Heart right ventricle (tissue), 16 donors: ENCODE results near the gene AKNA. TPM values are rescaled to one million over a fixed set of nuclear protein-coding genes. Genes with fewer than 3 reads are reported as not detected.

ENCODE experiments used
- ATAC-seq, 8 donors: fragments of 200-7000 bp; cut with Tn5 transposase; one replicate each; pipeline ENCODE4 v1.9.1; 2020; ENCODE audit warnings: mild to moderate bottlenecking in 8 of 8, moderate library complexity in 8 of 8, moderate number of reproducible peaks in 1 of 8
- DNase-seq, 2 donors: peaks; one replicate each; pipeline ENCODE4 v3.0.0-alpha.2; 2020
- H3K27ac ChIP-seq, 10 donors: fragments of 200-600 bp; sonication (generic) in 2 of 10; one replicate each; pipeline versions ENCODE4 v1.5.0 to v1.8.0; 2020 to 2022; ENCODE audit warnings: mild to moderate bottlenecking in 3 of 10
- H3K27me3 ChIP-seq, 7 donors: fragments of 200-600 bp; one replicate each; pipeline ENCODE4 v1.8.0; 2021 to 2022; ENCODE audit warnings: mild to moderate bottlenecking in 2 of 7
- H3K36me3 ChIP-seq, 9 donors: fragments of 200-600 bp; sonication (generic) in 1 of 9; one replicate each; pipeline versions ENCODE4 v1.5.0 to v1.8.0; 2020 to 2022; ENCODE audit warnings: mild to moderate bottlenecking in 2 of 9
- H3K4me1 ChIP-seq, 9 donors: fragments of 200-600 bp; sonication (generic) in 1 of 9; one replicate each; pipeline versions ENCODE4 v1.5.0 to v1.8.0; 2020 to 2022; ENCODE audit warnings: mild to moderate bottlenecking in 4 of 9
- H3K4me3 ChIP-seq, 10 donors: fragments of 200-600 bp; sonication (generic) in 2 of 10; one replicate each; pipeline versions ENCODE4 v1.5.0 to v1.8.0; 2020 to 2022; ENCODE audit warnings: mild to moderate bottlenecking in 7 of 10, moderate library complexity in 2 of 10
- H3K9me3 ChIP-seq, 11 donors: fragments of 200-600 bp in 10 of 11; sonication (generic) in 2 of 11; one replicate each; pipeline versions ENCODE4 v1.5.0 to v1.8.0; 2013 to 2022; ENCODE audit warnings: mild to moderate bottlenecking in 2 of 11, control low read depth in 1 of 11, moderate library complexity in 1 of 11
- WGBS, 2 donors: extraction: QIAGEN DNeasy Blood & Tissue Kit; methylation state at CpG; one replicate each; pipeline ENCODE4 v1.1.7; 2013; ENCODE audit warnings: inconsistent platforms in 1 of 2; 5-methylcytosine and 5-hydroxymethylcytosine counted together
- intact Hi-C, 10 donors: fragments of 100-400 bp; cut with DNase I; formaldehyde crosslinking; loops; one replicate each; pipeline versions ENCODE4 v1.11.1 to v1.14.2; 2022
- polyA plus RNA-seq, 2 donors: library from polyadenylated mRNA; stranded (reverse); fragments of 200-250 nt; gene quantifications; one replicate each; pipeline ENCODE4 v1.2.3, GENCODE V29; 2013
- total RNA-seq, 10 donors: library from RNA; stranded (reverse); fragmentation: NEBNext Ultra II Directional in 3 of 10; extraction: Animal tissue kit (Norgen Biotek cat#: 25700) in 3 of 10; gene quantifications; one replicate each; pipeline versions ENCODE4 v1.2.1 to v1.2.4, GENCODE V29; 2021 to 2023
- TF ChIP-seq, protein P1 (sequence below), 9 donors: fragments of 200-600 bp; sonication (generic) in 2 of 9; IDR thresholded peaks; one replicate each; pipeline versions ENCODE4 v1.5.0 to v1.8.0; 2021 to 2022; ENCODE audit warnings: antibody characterized with exemption in 9 of 9, mild to moderate bottlenecking in 5 of 9, moderate library complexity in 1 of 9
- donor health status: Arrhythmogenic right ventricular cardiomyopathy.
- donor health status: ischemic (EF 13 %, LVEDD 7.1; RV severe dilation, severe dysfunction).
- donor health status: healthy with polysubstance abuse.
- donor health status: DM: no; HTN: yes; CAD: no.
- donor health status: DM: no; HTN: no; CAD: no.
- donor health status: ischemic (EF 25% LVEDD 6.9; RV normal size, moderate dysfunction).
- donor health status: ischemic (EF 25% LVEDD 5.7; RV mildly dilated, moderate dysfunction).
- donor health status: healthy.
- donor health status: DM: yes; HTN: yes; CAD: no.
- donor health status: Ischemic cardiomyopathy.
- donor health status: ischemic (EF 35%, LVEDD 5.7; RV mildly dilated, moderate dysfunction).
- donor health status: nonischemic (EF 11% LVEDD 7.7; RV severe dilation, severe dysfunction).
- donor health status: DM: yes; HTN: yes; CAD: no.
- donor health status: PGD.
- donor health status: ischemic (EF 29% LVEDD 5.4; RV normal size, mild dysfunction).
- donor health status: nonischemic (EF 23%, LVEDD 6.1; RV moderate dilation, normal function).

AKNA gene
- total and polyA plus RNA-seq, 12 donors = 2.7 to 20.5 (median 4.6) TPM

DNA sequence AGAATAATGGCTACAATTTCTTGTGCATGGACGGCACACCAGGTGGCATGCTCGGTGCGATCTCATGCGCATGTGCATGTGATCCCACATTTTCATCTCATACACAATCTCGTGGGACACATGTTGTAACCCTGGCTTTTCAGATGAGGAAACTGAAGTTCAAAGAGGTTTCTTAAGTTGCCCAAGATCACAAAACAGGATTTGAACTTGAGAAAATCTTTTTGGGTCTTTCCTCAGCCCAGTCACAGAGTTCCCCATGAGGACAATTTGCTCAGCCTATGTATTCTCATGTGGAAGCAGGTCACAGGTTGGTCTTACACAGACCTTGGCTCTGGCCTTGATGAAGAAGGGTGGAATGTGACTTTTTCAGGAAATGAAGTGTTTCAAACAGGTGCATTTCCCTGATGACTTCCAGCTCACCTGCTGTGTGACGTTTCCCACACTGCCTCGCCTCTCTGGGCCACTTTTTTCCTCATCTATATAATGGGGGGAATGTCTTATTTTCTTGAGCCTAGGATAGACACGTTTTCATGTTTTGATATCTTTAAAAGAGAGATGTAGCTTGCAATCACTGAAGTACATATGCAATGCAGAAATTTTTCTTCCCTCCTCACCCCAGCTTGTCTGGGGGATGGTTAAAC is 71.9 kb downstream of the AKNA start:
- ATAC-seq = no peak
- 79 to 88% methylated on average over 8 of the region's 8 CpGs for WGBS, 2 donors
- intact Hi-C loops = no loop called here
- Histone ChIP-seq H3K36me3 (peaks cover 0 to 9% (median 0%) of the 10 kb centered on the region in 9 donors), H3K4me3 (no peak overlapping the region), H3K4me1 (peaks cover 0 to 8% (median 0%) of the 10 kb centered on the region in 9 donors), H3K27me3 (peaks cover 0 to 14% (median 4%) of the 10 kb centered on the region in 7 donors), H3K9me3 (peaks cover 0 to 8% (median 0%) of the 10 kb centered on the region in 11 donors), H3K27ac (no peak overlapping the region)
- DNase-seq = no peak
- TF ChIP-seq, protein P1, sequence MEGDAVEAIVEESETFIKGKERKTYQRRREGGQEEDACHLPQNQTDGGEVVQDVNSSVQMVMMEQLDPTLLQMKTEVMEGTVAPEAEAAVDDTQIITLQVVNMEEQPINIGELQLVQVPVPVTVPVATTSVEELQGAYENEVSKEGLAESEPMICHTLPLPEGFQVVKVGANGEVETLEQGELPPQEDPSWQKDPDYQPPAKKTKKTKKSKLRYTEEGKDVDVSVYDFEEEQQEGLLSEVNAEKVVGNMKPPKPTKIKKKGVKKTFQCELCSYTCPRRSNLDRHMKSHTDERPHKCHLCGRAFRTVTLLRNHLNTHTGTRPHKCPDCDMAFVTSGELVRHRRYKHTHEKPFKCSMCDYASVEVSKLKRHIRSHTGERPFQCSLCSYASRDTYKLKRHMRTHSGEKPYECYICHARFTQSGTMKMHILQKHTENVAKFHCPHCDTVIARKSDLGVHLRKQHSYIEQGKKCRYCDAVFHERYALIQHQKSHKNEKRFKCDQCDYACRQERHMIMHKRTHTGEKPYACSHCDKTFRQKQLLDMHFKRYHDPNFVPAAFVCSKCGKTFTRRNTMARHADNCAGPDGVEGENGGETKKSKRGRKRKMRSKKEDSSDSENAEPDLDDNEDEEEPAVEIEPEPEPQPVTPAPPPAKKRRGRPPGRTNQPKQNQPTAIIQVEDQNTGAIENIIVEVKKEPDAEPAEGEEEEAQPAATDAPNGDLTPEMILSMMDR (IDR thresholded peaks at IDR 0.05) = no peak

DNA sequence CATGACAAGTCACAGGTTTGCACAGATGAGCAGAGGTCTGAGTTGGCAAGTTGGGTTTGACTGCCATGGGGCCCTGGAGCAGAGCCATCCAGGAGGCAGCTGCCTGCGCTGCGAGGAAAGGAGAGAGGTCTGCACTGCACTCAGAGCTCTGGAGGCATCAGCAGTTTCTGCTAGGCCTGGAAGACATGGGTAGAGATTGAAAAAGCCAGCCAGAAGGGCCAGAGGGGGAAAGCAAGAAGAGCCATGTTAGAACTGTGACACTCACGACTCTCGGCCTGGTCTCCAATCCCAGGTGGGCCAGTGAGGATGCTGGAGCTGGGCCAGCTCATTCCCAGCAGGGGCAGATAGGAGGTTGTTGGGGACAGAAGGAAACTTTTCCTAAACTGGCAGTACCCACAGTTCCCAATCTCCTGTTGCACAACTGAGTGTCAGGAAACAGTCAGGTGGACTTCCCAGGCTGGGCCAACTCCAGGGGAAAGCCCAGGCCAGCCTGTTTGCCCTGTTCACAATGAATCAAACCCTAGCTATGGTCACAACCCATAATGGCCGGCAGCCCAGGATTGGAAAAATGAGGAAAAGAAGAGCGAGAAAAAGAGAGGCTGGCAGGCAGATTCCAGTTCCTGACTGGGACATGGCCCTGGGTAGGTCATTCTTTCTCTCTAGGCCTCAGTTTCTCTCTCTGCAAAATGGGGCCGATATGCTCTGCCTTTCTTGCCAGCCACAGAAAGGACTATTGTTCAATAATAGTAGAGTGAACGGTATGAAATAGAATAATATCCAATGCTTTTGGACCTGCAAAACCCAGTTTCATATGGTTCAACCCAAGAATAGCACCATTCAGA is 72.7 kb downstream of the AKNA start:
- no peak overlapping the region for H3K4me3 ChIP-seq
- H3K27me3 ChIP-seq = peaks cover 0 to 7% (median under 1%) of the 10 kb centered on the region in 7 donors
- no peak overlapping the region for H3K27ac ChIP-seq
- H3K9me3 ChIP-seq = peaks cover 0 to 8% (median 0%) of the 10 kb centered on the region in 11 donors
- intact Hi-C loops = no loop called here
- no peak for DNase-seq
- 82 to 87% methylated on average over 8 of the region's 8 CpGs for WGBS, 2 donors
- peak in 2 of 8 donors; percentile 26 to 63 for ATAC-seq
- TF ChIP-seq, protein P1 (IDR thresholded peaks at IDR 0.05) = no peak
- peaks cover 0 to 8% (median 0%) of the 10 kb centered on the region in 9 donors for H3K4me1 ChIP-seq
- peaks cover 0 to 9% (median 0%) of the 10 kb centered on the region in 9 donors for H3K36me3 ChIP-seq

DNA sequence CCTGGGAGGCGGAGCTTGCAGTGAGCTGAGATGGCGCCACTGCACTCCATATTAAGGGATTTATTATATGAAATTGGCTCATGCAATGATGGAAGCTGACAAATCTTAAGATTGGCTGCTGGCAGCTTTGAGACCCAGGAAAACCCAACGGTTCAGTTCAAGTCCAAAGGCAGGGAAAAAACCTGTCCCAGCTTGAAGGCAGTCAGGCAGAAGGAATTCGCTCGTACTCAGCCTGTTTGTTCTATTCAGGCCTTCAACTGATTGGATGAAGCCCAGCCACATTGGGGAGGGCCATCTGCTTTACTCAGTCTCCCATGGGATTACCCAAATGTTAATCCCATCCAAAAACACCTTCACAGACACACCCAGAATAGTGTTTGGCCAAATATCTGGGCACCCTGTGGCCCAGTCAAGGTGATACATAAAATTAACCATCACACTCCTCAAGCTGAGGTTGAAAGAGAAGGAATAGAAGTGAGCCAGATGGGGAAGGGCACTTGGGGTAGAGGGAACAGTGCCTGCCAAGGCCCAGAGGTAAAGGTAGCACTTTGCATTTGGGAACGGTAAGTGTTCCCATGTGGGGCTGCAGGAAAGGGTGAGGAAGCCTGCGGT is 73.4 kb downstream of the AKNA start:
- WGBS, 2 donors = 75 to 83% methylated on average over 7 of the region's 7 CpGs
- Histone ChIP-seq H3K9me3 (peaks cover 0 to 8% (median 0%) of the 10 kb centered on the region in 11 donors), H3K27ac (no peak overlapping the region), H3K4me3 (no peak overlapping the region), H3K36me3 (peaks cover 0 to 11% (median 0%) of the 10 kb centered on the region in 9 donors), H3K27me3 (peaks cover 0 to 5% (median 0%) of the 10 kb centered on the region in 7 donors), H3K4me1 (peaks cover 0 to 8% (median 0%) of the 10 kb centered on the region in 9 donors)
- ATAC-seq (peak in 1 of 8 donors; percentile 34), DNase-seq (no peak)
- intact Hi-C loops = no loop called here
- TF ChIP-seq, protein P1 (IDR thresholded peaks at IDR 0.05) = no peak

DNA sequence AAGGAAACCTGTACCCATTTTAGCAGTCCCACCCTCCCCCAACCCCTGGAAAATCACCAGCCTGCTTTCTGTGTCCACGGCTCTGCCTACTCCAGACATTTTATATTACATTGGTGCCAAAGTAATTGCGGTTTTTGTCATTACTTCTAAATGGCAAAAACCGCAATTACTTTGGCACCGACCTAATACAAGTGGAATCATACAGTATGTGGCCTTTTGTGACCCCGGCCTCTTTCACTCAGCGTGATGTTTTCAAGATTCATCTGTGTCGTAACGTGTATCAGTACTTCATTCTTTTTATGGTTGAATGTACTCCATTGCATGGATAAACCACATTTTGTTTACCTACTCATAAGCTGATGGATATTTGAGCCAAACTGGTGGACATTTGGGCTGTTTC is 74.6 kb downstream of the AKNA start:
- TF ChIP-seq, protein P1 (IDR thresholded peaks at IDR 0.05) = no peak
- H3K4me3 ChIP-seq = no peak overlapping the region
- H3K27ac ChIP-seq = no peak overlapping the region
- 86 to 93% methylated on average over 8 of the region's 8 CpGs for WGBS, 2 donors
- no peak for ATAC-seq
- H3K4me1 ChIP-seq = peaks cover 0 to 8% (median 0%) of the 10 kb centered on the region in 9 donors
- H3K9me3 ChIP-seq = peaks cover 0 to 8% (median 0%) of the 10 kb centered on the region in 11 donors
- no peaks in the 10 kb centered on the region for H3K27me3 ChIP-seq
- peaks cover 0 to 13% (median 0%) of the 10 kb centered on the region in 9 donors for H3K36me3 ChIP-seq
- intact Hi-C loops = no loop called here
- DNase-seq = no peak
